Left lung (tissue), 10 donors: ENCODE measurements around the gene CACNA1C. TPM values are rescaled to one million over a fixed set of nuclear protein-coding genes. Genes with fewer than 3 reads are reported as not detected.

Source experiments
- ATAC-seq: fragments of 200-7000 bp; cut with Tn5 transposase; one replicate; pipeline ENCODE4 v1.9.1; 2020; ENCODE audit warnings: moderate library complexity
- DNase-seq, 4 donors: peaks; one replicate each; pipeline ENCODE4 v3.0.0-alpha.2; 2013 to 2020
- H3K27ac ChIP-seq, 2 donors: fragments of 200-600 bp; sonication (generic) in 1 of 2; one replicate each; pipeline versions ENCODE4 v1.5.0 to v1.8.0; 2020 to 2021
- H3K27me3 ChIP-seq, 2 donors: fragments of 200-600 bp; sonication (generic) in 1 of 2; one replicate each; pipeline versions ENCODE4 v1.5.0 to v1.8.0; 2020 to 2021
- H3K36me3 ChIP-seq, 2 donors: fragments of 200-600 bp; sonication (generic) in 1 of 2; one replicate each; pipeline versions ENCODE4 v1.5.0 to v1.8.0; 2020 to 2021
- H3K4me1 ChIP-seq, 2 donors: fragments of 200-600 bp; one replicate each; pipeline ENCODE4 v1.8.0; 2021
- H3K4me3 ChIP-seq, 2 donors: fragments of 200-600 bp; sonication (generic) in 1 of 2; one replicate each; pipeline versions ENCODE4 v1.5.0 to v1.8.0; 2020 to 2021; ENCODE audit warnings: mild to moderate bottlenecking in 1 of 2
- H3K9me3 ChIP-seq, 2 donors: fragments of 200-600 bp; sonication (generic) in 1 of 2; one replicate each; pipeline versions ENCODE4 v1.5.0 to v1.8.0; 2020 to 2021
- CTCF ChIP-seq, 2 donors: fragments of 200-600 bp; sonication (generic) in 1 of 2; IDR thresholded peaks; one replicate each; pipeline versions ENCODE4 v1.5.0 to v1.8.0; 2021; ENCODE audit warnings: antibody characterized with exemption in 2 of 2
- intact Hi-C, 2 donors: fragments of 100-400 bp; cut with DNase I; formaldehyde crosslinking; loops; one replicate each; pipeline versions ENCODE4 v1.11.2 to v1.14.2; 2022
- polyA plus RNA-seq, 6 donors: library from polyadenylated mRNA; unstranded; fragments of 120-200 nt; gene quantifications; one replicate each; pipeline ENCODE4 v1.2.1, GENCODE V29; 2013; ENCODE audit not compliant: insufficient read length in 6 of 6
- total RNA-seq, 2 donors: library from RNA; stranded (reverse); fragmentation: NEBNext Ultra II Directional; extraction: Animal tissue kit (Norgen Biotek cat#: 25700); gene quantifications; one replicate each; pipeline ENCODE4 v1.2.1, GENCODE V29; 2021
- donor health status: DM: no; HTN: yes; CAD: no.
- donor health status: DM: no; HTN: no; CAD: no.

CACNA1C gene
- total and polyA plus RNA-seq, 8 donors = 11.9 to 21.9 (median 14.2) TPM

- H3K4me3 ChIP-seq = no peak overlapping the region
- no peaks in the 10 kb centered on the region for H3K9me3 ChIP-seq
- H3K36me3 ChIP-seq = no peaks in the 10 kb centered on the region
- no peaks in the 10 kb centered on the region for H3K4me1 ChIP-seq
- ATAC-seq (peak; percentile 50), DNase-seq (no peak)
- no peaks in the 10 kb centered on the region for H3K27me3 ChIP-seq
- peak overlapping the region in 1 of 2 donors; percentile 42 for H3K27ac ChIP-seq
- no peak for TF ChIP-seq CTCF (IDR thresholded peaks at IDR 0.05)
- intact Hi-C loops = no loop called here
Observed at GRCh38 chr12:2119266-2119665, 66.5 kb downstream of the CACNA1C start.

GRCh38 chr12:2120982-2121758, 68.4 kb downstream of the CACNA1C start:
- DNase-seq = no peak
- TF ChIP-seq CTCF (IDR thresholded peaks at IDR 0.05) = no peak
- no peaks in the 10 kb centered on the region for H3K4me1 ChIP-seq
- intact Hi-C loops = no loop called here
- H3K27ac ChIP-seq = no peak overlapping the region
- no peaks in the 10 kb centered on the region for H3K36me3 ChIP-seq
- no peaks in the 10 kb centered on the region for H3K27me3 ChIP-seq
- ATAC-seq = no peak
- H3K9me3 ChIP-seq = no peaks in the 10 kb centered on the region
- H3K4me3 ChIP-seq = no peak overlapping the region

- Histone ChIP-seq H3K36me3 (no peaks in the 10 kb centered on the region), H3K4me3 (no peak overlapping the region), H3K9me3 (no peaks in the 10 kb centered on the region), H3K4me1 (no peaks in the 10 kb centered on the region), H3K27ac (no peak overlapping the region), H3K27me3 (no peaks in the 10 kb centered on the region)
- ATAC-seq = no peak
- intact Hi-C loops = no loop called here
- TF ChIP-seq CTCF (IDR thresholded peaks at IDR 0.05) = no peak
- no peak for DNase-seq
Observed at GRCh38 chr12:2124466-2125023, 71.8 kb downstream of the CACNA1C start.

DNA sequence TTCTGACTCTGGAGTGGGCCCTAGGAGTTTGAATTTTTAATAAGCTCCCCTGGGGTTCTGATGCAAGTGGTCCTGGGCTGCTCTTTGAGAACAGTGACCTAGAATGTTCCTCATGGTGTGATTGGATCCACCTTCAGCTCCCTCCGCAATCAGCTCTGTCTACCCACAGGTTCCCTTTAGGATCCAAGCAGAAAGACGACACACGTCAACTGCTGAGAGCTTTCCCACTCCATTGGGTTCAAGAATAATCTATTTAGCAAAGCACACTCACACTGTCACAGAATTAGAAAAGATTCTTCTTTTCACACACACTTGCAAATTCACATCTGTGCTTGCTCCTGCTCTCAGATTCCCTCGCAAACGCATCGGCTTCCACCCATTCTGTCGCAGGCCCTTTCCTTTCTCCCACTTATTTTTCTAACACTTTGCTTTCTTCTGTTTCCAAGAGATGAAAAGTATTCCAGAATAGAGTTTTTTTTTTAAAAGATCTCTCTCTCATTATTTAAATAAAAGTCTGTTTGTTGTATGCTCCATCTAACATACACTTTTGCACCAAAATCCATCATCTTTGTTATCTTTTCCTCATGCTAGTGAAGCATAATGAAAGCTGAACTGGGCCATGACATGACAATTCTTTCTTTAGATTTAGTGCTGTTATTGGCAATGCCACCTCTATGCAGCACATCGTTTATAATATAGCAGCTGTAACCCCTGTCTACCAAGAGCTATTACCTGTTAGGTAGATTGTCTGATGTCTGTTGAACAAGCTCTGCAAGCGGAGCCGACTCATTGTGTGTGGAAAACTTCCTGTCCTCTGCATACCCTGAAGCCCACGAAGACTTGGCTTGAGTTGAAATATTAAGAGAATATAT, 73.1 kb downstream of the CACNA1C start:
- no peak for TF ChIP-seq CTCF (IDR thresholded peaks at IDR 0.05)
- no peaks in the 10 kb centered on the region for H3K36me3 ChIP-seq
- no peak overlapping the region for H3K27ac ChIP-seq
- intact Hi-C loops = no loop called here
- H3K27me3 ChIP-seq = no peaks in the 10 kb centered on the region
- H3K9me3 ChIP-seq = no peaks in the 10 kb centered on the region
- H3K4me1 ChIP-seq = no peaks in the 10 kb centered on the region
- no peak overlapping the region for H3K4me3 ChIP-seq
- ATAC-seq = no peak
- peak in 1 of 4 donors; percentile 24 for DNase-seq
